GDM1 (cell line): Measurements from ENCODE around the gene CD44.

Experiments
- DNase-seq: peaks from one replicate; lab custom pipeline; 2025; lab: John Stamatoyannopoulos, UW

The CD44 gene

DNA sequence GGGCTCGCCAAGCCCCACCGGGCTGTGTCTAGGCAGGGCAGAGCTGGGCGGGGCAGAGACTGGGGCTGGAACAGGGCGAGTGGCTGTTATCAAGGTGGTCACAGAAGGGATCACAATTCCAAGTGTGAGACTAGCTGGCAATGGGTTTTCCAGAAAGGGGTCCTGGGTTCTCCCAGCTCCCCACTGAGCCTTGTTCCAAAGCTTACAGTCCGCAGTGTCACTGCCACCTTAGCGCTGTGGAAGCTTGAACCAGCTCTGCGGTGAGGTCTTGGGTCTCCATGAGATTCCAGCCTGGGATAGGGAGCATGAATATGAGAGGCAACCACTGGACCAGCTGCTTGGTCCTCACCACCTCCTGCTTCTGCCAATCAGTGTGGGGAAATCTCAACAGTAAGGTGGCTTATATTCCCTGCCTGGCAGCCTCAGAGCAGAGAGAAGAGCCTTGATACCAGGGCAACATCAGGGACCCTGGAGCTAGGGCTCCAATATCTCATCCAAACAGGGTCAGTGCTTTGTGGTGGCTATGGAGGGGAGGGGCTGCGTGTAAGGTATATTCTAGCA is 831 bp downstream of the CD44 start:
- DNase-seq = no peak

DNA sequence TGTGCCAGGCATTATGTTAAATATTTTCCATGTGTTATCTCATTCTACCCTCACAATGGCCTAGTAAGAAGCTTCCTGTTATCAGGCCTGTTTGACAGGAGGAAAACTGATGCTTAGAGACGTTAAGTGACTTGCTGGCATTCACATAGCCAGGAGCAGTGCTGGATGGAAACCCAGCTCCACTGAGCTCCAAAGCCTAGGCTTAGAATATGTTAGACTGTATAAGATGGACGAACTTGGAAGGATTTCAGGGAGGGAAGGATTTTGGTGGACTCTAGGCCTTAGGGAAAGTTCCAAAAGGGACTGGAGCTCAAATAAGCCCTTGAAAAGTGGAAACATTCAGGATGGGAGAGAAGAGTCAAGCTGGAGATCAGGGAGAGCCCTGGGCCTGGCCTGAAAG is 2.1 kb downstream of the CD44 start:
- no peak for DNase-seq

DNA sequence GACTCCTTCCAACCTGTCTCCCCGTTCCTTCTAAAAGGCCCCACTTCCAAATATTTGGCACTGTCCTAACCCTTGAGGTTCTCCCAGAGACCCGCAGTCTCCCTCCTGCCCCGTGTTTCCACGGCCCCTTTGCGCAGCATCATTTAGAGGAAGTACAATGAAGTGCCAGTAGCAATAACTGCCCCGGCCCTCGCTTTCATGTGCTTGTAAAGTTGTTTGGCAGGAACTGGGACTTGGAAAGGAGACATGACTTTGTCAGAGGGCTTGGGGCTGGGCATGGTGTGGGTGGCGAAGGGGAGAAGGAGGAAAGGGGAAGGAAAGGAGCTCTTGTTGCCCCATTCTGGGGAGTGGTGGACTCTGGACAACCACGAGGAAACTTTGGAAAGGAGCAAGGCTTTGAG is 2.6 kb downstream of the CD44 start:
- DNase-seq = peak; percentile 48

DNA sequence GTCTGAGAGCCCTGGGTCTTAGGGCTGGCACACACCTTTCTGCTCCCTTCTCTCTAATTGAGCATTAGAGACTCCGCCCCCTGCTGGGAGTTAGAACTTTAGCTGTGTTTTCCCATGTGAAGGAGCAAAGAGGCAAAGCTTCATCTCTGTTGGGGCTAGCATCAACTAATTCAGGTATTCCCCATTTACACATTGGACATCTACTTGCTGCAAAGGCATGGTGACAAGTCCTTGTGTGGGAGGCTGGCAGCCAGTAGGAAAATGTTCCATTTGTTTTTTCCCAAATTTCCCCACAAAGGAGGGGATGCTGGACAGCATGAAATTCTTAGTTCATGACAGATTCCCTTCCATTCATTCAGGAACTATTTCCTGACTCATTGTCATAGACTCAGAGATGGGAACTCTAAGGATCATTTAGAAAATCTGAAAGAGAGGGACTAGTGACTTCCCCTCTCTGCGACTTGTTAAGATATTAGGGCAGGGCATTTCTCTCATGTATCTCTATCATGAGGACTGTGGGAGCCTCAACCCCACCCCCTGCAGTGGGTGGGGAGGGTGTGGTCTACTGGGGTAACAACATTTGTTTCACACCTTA is 3.6 kb downstream of the CD44 start:
- DNase-seq = no peak

DNA sequence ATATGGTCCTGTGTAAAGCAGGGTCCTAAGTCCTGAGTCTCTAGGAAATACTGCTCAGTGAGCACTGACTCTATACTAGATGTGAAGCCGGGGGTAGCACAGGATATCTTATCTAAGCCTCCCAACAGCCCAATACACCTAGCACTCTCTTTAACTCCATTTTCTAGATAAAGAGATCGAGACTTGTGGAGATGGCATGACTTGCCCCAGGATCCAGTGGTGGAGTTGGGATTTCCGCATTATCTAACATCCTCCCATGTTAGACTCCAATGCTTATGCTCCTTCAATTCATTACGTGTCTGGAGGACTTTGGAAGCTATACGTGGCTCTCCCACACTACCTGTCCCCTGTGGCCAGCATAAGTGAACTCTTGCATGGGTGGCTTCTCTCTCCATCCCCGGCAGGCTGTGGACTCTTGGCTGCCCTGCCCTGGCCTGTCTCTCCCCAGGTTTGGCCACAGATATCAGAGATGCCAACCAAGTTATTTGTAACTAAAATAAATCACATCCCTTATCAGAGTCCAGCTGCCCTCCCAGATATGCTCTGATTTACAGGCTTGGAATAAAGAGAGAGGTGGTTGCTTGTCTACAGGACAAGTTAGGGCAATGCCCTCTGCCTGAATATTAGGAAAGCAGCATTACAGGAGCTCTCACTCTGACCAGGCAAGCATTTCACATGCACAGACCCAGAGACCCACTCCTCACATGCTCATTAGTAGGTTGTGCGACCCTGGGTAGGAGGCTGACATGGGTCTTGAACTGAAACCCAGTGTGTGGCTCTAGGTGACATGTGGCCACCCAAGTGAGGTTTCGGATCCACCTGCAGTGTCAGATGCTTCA is 4.5 kb downstream of the CD44 start:
- no peak for DNase-seq

DNA sequence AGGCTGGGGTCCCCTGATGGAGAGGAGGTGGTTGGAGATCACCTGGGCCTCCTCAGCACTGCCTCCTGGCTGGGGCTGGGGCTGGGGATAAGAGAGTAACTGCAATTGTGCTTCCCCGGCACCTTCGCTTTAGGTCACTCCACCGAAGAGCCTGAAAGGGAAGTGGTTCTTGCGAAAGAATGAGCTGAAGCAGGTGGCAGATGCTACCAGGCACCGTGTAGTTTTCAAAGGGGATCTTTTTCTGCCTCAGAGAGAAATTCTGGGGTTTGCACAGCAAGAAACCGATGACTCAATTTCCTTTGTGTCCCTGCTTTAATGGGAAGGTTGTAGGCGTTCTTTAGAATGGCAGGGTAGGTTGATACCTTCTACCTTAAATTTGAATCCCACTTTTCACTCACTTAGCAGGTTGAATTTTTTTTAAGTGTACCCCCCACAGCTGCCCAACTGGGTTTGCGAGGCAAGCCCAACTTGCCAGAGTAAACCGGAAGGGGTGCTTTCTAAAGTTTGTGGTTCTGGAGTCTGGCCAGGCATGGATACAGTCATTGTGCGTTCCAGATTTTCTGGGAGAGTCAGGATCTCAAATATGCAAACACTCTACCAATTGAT is 5.3 kb downstream of the CD44 start:
- DNase-seq = peak; percentile 20

DNA sequence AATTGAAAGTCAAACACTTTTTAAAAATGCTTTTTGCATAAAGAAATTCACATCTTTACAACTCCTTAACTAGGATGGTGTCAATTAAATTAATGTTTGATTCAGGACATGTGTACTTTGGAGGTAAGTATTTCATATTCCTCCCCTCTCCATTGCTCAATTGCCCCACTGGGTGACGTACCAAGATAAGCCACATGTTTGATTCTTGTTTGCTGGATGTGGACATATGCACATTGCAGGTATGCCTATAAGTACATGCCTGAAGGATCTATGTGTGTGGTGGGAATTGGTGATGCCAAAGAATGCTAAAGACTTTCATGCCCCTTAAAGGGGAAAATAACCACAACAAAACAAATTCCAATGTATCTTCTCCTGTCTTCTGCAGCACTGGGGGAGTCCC is 5.8 kb downstream of the CD44 start:
- DNase-seq = no peak

DNA sequence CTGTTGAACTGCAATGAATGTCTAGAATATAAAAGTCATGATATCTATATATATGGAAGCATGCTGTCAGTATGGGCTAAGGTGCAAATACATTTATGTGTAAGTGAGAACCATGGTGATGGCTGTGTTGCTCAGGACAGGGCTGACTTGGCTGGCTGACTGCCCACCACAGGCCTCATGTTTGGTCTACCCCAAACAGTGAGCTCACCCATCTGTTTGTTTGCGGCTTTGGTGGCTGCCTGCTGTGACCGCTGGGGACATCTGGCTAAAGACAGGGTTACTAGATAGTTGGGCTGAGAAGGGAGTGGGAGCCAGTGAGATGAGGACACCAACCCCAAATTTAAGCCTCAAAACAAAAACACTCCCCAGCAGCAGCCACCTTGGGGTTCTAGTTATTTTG is 6.3 kb downstream of the CD44 start:
- DNase-seq = no peak

DNA sequence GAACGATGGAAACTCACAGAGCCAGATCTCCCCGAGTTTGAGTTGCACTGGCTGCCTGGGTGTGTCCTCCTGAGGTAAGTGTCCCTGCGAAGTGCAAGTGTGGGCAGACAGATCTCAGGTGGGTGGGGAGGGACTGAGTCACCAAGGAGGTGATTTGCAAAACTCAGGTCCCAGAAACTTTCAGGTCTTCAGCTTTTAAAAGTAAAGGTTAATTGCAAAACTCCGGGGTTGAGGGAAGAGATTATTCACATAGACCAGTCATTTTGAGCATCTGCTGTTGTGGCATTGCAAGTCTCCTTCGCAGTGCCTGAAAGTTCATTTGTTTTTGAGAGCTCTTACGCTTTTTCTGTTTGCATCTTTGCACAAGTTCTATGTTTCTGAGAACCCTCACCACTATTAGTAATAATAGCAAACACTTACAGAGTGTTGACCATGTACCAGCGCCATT is 7.1 kb downstream of the CD44 start:
- DNase-seq = no peak

DNA sequence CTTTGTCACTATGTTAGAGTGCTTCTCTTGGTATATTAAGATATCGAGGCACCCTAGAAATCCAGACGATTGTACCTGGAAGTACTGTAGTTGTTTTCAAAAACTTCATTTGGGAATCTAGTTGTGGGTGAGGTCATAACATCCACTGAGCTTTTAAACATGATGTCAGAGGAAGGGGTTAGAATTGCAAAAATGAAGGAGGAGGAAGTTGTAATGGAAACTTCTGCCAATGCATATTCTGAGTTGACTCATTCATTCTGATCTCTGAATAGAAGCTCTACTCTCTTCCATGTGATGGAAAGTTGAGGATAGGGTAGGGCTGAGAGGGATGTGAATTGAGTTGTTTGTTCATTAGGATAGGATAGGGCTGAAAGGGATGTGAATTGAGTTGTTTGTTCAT is 7.7 kb downstream of the CD44 start:
- no peak for DNase-seq

DNA sequence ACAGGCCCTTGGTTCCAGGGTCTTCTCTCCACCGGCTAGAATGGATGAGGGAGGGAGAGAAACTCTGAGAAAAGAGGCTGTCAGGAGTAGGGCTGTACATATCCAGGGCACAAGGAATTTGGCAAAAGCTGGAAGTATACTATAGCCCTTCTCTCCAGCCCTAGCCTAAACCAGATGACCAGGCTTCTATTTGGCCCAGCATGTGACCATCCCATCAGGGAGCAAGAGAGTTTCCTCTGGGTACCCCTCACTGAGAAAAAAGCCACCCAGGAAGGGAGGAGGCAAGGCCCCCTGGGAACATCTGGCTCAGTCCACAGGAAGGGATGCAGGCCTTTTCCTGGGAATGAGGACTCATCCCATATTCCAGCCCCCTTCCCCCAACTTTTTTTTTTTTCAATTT is 8.3 kb downstream of the CD44 start:
- DNase-seq = no peak

DNA sequence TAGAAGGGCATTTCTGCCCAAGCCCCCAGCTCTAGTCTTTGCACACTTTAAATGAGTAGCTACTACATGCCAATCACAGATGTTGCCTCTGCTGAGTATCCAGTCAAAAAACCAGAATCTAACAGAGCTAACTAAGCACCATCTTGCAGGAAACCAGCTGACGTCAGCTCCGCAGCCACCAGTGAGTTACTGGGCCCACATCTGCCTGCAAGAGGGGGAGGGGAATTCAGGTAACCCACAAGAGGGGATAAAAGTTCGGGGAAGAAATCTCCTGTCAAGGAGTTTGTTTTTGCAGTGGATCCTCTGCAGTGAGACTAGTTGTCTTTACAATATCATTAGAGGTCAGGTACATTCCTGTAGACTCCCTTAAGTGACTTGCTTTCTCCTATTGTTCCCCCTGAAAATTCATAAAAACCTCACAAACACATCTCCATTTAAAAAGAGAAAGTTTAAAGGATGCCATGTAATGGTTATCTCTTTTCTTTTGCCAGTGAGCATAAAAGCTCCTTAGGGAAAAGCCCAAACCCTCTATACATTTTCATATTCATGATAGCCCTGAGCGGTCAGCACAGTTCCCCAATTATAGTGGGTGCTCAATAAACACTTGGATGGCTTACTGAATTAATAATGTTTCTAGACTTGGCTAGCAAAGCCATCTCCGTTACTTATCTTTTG is 9.3 kb downstream of the CD44 start:
- DNase-seq = no peak

DNA sequence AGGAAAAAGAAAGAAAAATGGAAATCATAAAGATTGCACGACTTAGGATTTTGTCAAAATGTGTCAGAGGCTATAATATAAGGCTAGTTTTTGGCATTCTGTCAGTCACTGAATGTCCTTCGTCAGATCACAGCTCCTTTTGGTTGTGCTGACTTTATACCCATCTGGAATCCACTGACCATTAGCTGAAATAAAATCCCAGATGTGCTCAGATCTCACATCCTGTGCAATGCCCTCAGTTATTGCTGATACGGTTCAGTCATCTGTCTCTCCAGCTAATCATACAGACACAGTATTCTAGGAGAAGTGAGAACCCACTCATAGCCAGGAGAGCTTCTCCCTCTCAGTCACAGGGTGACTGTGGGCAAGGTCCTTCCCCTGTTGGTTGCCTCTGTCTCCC is 11.5 kb downstream of the CD44 start:
- DNase-seq = no peak

DNA sequence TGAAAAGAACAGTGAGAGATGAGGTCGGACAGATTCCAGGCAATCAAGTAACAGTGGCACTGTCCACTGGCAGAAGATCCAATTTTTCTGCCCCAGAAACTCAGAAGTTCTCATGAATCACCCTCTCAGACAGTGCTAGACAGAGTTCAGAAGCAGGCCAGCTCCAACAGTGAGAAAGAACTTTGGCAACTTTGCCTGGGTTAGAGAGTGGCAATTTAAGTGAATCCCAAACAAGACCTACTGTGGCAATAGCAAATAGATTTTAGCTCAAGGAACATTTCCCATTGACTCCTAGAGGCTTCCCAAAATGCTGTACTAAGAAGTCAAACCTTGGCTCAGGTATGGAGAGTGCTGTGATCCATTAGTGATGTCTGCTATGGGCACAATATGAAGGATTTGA is 12.3 kb downstream of the CD44 start:
- no peak for DNase-seq

DNA sequence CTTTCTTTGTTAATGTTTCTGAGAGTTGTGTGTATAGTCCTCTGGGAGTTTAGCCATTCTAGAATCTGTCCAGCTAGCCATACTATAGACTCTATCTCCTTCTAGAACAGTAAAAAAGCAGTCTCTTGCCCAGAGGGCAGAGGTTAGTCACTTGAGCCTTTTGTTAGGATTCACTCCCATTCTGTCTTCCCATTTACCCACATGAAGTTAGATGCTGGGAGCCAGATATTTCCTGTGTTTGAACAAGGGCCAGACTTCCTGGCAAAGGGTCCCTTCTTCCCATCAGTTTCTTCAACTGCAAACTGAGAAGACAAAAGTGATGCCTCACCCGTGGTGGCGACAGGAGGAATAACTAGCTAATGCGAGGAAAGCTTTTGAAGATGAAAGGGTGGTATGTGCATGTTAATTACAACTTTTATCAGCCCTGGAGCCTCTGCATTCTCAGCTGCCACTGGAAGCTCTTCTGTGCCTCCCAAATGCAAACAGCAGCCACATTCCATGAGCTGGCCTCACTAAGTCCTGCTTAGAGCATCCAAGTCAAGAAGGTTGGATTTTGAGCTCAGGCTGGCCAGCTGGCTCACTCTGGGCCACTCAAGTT is 12.8 kb downstream of the CD44 start:
- DNase-seq = no peak

DNA sequence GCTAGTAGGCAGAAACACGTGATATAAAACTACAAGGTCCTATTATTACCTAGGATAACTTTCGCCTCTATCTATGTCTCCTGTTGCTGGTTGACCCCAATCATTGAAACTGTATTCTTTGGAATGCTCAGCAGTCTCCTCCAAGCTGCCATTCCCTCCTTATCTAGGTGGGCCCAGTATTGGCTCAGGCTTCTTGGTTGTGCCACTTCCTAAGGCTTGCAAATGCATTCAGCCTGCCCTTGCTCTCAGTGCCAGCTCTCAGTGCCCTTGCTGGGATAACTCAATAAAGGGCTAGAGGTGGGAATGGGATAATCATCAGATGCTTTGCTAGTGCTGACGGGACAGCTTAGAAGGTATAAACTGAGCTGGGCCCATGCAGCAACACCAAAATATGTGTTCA is 13.6 kb downstream of the CD44 start:
- DNase-seq = no peak

DNA sequence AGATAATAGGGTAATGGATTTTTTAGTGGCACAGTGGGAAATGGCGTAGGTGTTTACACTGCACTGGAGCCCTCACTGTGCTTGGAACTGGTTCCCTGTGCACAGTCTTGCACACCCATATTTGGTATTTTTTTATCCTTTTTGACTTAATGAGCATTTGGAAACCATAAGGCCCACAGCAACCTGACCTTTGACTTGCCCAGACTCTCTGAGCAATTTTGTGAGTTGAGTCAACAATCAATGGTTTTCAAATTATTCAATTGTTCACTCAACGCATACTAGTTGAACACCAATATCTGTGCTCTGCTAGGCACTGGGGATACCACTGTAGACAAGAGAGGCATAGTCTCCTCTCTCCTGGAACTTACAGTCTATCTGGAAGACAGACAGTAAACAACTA is 14.3 kb downstream of the CD44 start:
- DNase-seq = no peak

DNA sequence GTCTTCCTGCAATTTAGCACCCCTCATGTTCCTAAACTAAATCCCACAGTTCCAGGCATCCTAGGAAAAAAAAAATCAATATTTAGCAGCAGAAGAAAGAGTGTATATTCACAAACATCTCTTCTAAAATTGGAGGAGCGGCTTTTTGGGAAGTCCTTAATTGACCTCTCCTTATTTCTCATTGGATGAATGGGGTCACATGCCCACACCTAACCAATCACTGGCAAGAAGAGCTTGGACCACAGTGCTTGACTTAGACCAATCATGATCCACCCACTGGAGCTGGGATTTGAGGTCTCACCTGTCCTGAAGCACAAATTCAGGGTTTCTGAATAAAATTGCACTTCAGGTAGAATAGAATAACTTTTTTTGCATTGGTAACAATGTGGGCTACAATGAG is 16.0 kb downstream of the CD44 start:
- no peak for DNase-seq

DNA sequence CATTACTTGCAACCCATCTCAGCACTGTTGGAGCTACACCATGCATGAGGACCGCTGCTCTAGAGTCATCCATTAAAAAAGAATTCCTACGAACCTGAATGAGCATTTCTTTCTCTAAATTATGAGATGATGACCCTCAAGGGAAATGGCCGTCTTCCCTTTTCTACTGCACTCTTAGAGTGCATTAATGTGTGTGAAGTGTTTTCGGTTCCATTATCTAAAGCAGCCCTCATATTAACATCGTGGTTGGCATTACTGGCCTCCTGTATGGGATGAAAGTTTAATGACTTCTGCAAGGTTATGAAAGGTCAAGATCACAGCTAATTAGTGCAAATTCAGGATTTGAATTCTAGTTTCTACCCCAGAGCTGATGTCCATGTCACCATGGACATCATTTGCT is 16.7 kb downstream of the CD44 start:
- DNase-seq = no peak

DNA sequence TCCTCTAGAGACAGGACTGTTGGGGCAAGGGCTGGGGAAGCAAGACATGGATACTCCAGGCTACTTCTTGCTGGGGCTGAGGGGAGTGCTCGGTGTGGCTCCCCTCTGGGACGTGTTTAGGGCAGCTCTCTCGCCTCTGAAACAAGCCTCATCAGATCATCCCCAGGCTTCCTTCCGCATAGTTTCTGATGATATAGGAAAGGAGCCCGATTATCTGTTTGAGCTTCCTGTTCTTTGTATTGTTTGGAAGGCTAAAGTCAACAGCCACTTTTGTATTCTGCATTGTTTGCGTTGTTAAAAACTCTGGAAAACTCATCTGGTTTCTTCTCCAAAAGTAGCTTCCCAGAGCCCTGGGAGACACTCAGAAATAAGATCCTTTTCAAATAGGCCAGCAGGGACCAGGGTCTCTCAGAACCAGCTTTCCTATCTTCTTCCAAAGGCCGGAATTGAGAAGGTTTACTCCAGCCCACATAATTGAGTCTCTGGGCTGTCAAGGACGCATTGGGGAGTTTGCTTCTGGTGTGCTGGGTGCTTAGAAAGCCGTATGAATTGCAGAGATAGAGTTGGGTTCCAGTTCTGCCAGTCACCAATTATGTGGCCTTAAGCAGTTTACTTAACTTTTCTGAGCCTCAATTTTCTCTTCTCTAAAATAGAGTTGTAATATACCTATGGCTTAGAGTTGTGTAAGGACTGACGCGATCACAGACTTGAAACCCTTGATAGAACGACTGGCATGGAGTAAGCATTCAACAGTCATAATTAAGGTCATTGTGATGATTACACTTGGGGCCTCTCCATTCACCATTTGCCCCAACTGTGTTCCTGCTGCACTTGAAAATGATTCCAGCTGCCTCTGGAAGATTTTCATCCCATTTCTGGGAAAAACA is 19.1 kb downstream of the CD44 start:
- no peak for DNase-seq
